Measurements from ENCODE around the gene DPYD. TPM values are rescaled to one million over a fixed set of nuclear protein-coding genes. Genes with fewer than 3 reads are reported as not detected.

Gene DPYD
- total RNA-seq, 2 experiments from 2014 or later, result 62.9 to 63.5 TPM

- CTCF ChIA-PET, result no interaction called here
- Mint-ChIP-seq H3K36me3 (ENCODE audit: low read depth) (no peaks in the 10 kb centered on the region), H3K9me3 (peaks cover 9% of the 10 kb centered on the region), H3K27ac (no peak overlapping the region), H3K4me1 (no peaks in the 10 kb centered on the region), H3K27me3 (no peaks in the 10 kb centered on the region), H3K4me3 (no peak overlapping the region)
- POLR2A ChIA-PET, result no interaction called here
- DNase-seq, result no peak
Observed at GRCh38 chr1:97038410-97038809, 882.4 kb downstream of the DPYD start.

- H3K36me3 Mint-ChIP-seq (ENCODE audit: low read depth), result no peaks in the 10 kb centered on the region
- no peak overlapping the region for H3K27ac Mint-ChIP-seq
- DNase-seq, result no peak
- no peak overlapping the region for H3K4me3 Mint-ChIP-seq
- POLR2A ChIA-PET, result no interaction called here
- peaks cover 2% of the 10 kb centered on the region for H3K27me3 Mint-ChIP-seq
- CTCF ChIA-PET, result interaction anchor here (0.7 kb wide), 1 partner anchor 1181 kb away, joined by 4 read pairs; no protein-coding TSS in a partner anchor
- no peaks in the 10 kb centered on the region for H3K9me3 Mint-ChIP-seq
- H3K4me1 Mint-ChIP-seq, result no peaks in the 10 kb centered on the region
Observed at GRCh38 chr1:97034651-97035050, 886.2 kb downstream of the DPYD start.

GRCh38 chr1:97033949-97034348 is 886.9 kb downstream of the DPYD start:
- H3K4me1 Mint-ChIP-seq, result no peaks in the 10 kb centered on the region
- no peak overlapping the region for H3K4me3 Mint-ChIP-seq
- H3K27ac Mint-ChIP-seq, result no peak overlapping the region
- no peak for DNase-seq
- no peaks in the 10 kb centered on the region for H3K36me3 Mint-ChIP-seq (ENCODE audit: low read depth)
- CTCF ChIA-PET, result no interaction called here
- H3K27me3 Mint-ChIP-seq, result peaks cover 2% of the 10 kb centered on the region
- no peaks in the 10 kb centered on the region for H3K9me3 Mint-ChIP-seq
- POLR2A ChIA-PET, result no interaction called here

Data from activated CD4-positive, alpha-beta T cell treated with anti-CD3 and anti-CD28 coated beads, Interleukin-2, amount 10 ng/mL, durations not matched to agents 7 days and 5 days (primary cell).